ENCODE results near the gene C3orf80.
"Not testable (repeated sequence)": the region's sequence is repeated elsewhere in the genome, so short reads cannot be mapped to it uniquely, and the experiment has no call there.

The C3orf80 gene

GRCh38 chr3:160217675-160218074, 7.5 kb upstream of the C3orf80 start:
- no peak for DNase-seq

- DNase-seq = no peak
Observed at GRCh38 chr3:160218136-160218535, 7.1 kb upstream of the C3orf80 start.

- no peak for DNase-seq
Observed at GRCh38 chr3:160220038-160220437, 5.2 kb upstream of the C3orf80 start.

- no peak for DNase-seq
Observed at GRCh38 chr3:160221019-160221418, 4.2 kb upstream of the C3orf80 start.

- DNase-seq = no peak
Observed at GRCh38 chr3:160224256-160224655, 966 bp upstream of the C3orf80 start.

DNA sequence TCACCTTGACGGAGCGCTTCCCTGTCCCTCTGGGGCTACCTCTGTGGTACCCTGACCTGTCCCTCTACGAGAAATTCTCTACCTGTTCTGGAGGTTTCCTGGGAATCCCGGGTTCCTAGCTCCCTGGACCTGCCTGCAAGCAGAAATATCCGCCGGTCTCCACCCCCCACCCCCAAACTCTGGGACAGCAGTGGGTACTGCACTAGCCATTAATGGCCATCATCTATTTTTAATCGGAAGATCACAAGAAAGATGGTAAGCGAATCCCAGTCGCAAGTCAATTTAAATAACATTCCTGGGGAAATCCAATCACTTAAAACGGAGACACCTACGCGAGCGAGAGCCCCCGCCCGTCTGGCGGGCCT, 429 bp upstream of the C3orf80 start:
- DNase-seq = no peak

GRCh38 chr3:160226026-160226907, 1.0 kb downstream of the C3orf80 start:
- DNase-seq = peak; percentile 8

DNA sequence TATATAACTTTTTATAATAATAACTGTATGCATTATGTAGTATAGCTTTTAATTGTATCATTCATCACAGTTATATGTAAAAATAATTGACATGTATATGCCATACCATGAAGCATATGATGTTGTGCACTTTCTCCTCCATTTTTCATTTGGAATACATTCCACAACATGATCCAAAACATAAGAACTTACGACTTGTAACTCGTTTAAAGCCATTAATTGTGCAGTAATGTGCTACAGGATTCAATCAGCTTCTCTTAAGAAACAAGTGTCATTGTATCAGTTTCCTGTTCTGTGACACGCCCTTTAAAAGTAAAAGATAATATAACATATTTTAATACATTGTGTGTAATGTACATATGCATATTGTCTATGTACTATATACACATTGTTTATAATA, 2.2 kb downstream of the C3orf80 start:
- no peak for DNase-seq

DNA sequence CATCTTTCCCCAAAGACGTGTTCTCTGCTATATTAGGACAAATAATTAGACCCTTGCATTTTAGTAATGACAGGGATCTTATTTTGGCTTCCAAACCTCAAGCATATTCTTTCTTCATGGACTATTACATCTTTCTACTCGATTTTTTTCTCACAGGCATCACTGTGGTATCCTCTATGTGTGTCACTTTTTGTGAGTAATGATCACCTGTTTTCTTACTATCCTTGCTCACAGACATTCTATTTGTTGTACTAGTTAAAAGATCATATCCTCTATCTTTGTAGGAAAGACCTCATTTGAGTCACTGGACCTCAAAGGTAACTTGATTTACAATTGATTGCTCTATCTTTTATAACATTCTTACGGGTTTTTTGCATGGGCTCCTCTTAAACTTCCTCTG, 6.8 kb downstream of the C3orf80 start:
- DNase-seq = no peak

DNA sequence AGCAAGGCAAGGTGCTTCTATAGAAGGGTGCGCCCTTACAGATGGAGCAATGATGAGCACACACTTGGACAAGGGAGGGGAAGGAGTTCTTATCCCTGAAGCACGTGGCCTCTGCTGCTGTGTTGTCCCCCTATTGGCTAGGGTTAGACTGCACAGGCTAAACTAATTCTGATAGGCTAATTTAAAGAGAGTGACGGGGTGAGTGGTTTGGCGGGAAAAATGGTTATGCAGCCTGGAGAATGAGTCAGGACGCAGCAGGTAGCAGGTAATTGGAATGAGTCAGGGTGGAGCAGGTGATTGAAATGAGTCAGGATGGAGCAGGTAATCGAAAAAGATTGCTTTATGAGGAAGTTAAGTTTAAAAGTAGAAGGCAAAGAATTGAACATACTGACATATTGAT, 15.5 kb downstream of the C3orf80 start:
- not testable (repeated sequence) for DNase-seq

GRCh38 chr3:160245261-160245800, 20.1 kb downstream of the C3orf80 start:
- no peak for DNase-seq

DNA sequence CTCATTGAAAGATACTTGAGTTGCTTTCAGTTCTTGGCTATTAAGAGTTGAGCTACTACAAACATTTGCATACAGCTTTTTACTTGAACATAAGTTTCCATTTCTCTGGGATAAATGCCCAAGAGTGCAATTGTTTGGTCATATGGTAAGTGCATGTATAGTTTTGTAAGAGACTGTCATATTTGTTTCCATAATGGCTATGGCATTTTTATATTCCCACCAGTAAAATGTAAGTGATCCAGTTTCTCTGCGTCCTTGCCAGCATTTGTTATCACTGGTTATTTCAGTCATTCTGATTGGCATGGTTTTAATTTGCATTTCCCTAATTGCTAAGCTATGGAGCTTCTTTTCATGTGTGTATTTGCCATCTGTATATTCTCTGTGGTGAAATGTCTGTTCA, 22.5 kb downstream of the C3orf80 start:
- DNase-seq = no peak

DNA sequence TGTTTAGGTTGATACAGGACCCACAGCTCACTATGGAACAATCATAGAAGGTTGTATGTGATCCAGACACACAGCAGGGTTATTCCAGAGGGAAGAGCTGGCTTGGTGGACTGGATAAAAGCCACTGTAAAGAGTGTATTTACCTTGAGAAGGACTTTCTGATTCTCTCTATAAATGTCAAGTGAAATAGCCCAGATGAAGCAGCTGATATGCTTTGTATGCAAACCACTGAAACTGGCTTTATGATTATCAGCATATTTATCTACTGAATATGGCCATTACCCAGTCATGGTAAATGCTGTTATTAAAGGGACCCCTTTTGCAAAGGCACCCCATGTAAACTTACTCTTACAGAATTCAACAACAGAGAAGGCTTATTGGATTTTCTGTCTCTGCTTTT, 28.1 kb downstream of the C3orf80 start:
- DNase-seq = no peak

GRCh38 chr3:160257606-160258005, 32.4 kb downstream of the C3orf80 start:
- DNase-seq = no peak

GRCh38 chr3:160259589-160259988, 34.4 kb downstream of the C3orf80 start:
- DNase-seq = no peak

GRCh38 chr3:160260587-160261270, 35.5 kb downstream of the C3orf80 start:
- no peak for DNase-seq

GRCh38 chr3:160265088-160265487, 39.9 kb downstream of the C3orf80 start:
- DNase-seq = no peak

Data from activated CD4-positive, alpha-beta T cell treated with anti-CD3 and anti-CD28 coated beads, Interleukin-10, Interleukin-2, amounts not matched to agents 100 ng/mL and 50 ng/mL, durations not matched to agents 16 hours and 8 hours (primary cell).